T-helper 1 cell (primary cell): ENCODE results near the gene UCHL1.

Experiments used
- DNase-seq, 5 donors: peaks; one replicate each; pipeline ENCODE4 v3.0.0-alpha.2; 2012 to 2020
- total RNA-seq, 4 donors: gene quantifications; one replicate each; lab custom pipeline; 2026; lab: John Stamatoyannopoulos, UW

UCHL1 gene
- total RNA-seq, result 0 reads per million in 4 donors

- DNase-seq, result no peak
Observed at GRCh38 chr4:41256740-41257256, at the start of gene UCHL1. Gene UCHL1 (plus strand): TSS chr4:41256928. CDS start chr4:41256977, 49 bp downstream.

- DNase-seq, result peak in 1 of 5 donors; percentile 33
Observed at GRCh38 chr4:41207291-41207831, 49.4 kb upstream of the UCHL1 start.

GRCh38 chr4:41209187-41209586 is 47.5 kb upstream of the UCHL1 start:
- DNase-seq, result no peak

- no peak for DNase-seq
Observed at GRCh38 chr4:41209901-41210300, 46.8 kb upstream of the UCHL1 start.

GRCh38 chr4:41211951-41212615 is 44.6 kb upstream of the UCHL1 start:
- DNase-seq, result no peak

- DNase-seq, result peak in 1 of 5 donors; percentile 21
Observed at GRCh38 chr4:41212616-41213203, 44.0 kb upstream of the UCHL1 start.

- no peak for DNase-seq
Observed at GRCh38 chr4:41213625-41214135, 43.0 kb upstream of the UCHL1 start.

- DNase-seq, result peak in 2 of 5 donors; percentile 6 to 55
Observed at GRCh38 chr4:41214136-41214824, 42.4 kb upstream of the UCHL1 start, which contains the start of gene APBB2. Gene APBB2 (minus strand): TSS chr4:41214542. CDS start chr4:41033254, 181,288 bp downstream.

- DNase-seq, result no peak
Observed at GRCh38 chr4:41214825-41215146, 41.9 kb upstream of the UCHL1 start.

- no peak for DNase-seq
Observed at GRCh38 chr4:41215155-41215554, 41.6 kb upstream of the UCHL1 start.

GRCh38 chr4:41215969-41216293 is 40.8 kb upstream of the UCHL1 start:
- DNase-seq, result no peak

GRCh38 chr4:41216294-41217019 is 40.3 kb upstream of the UCHL1 start:
- DNase-seq, result peak in 2 of 5 donors; percentile 5 to 80

GRCh38 chr4:41217020-41217333 is 39.8 kb upstream of the UCHL1 start:
- DNase-seq, result no peak

- no peak for DNase-seq
Observed at GRCh38 chr4:41217374-41217773, 39.4 kb upstream of the UCHL1 start.

- DNase-seq, result no peak
Observed at GRCh38 chr4:41218703-41219102, 38.0 kb upstream of the UCHL1 start.

GRCh38 chr4:41219421-41219950 is 37.2 kb upstream of the UCHL1 start:
- no peak for DNase-seq

- no peak for DNase-seq
Observed at GRCh38 chr4:41221850-41222645, 34.7 kb upstream of the UCHL1 start.

- no peak for DNase-seq
Observed at GRCh38 chr4:41227902-41228301, 28.8 kb upstream of the UCHL1 start.

GRCh38 chr4:41232406-41232805 is 24.3 kb upstream of the UCHL1 start:
- DNase-seq, result no peak

GRCh38 chr4:41232856-41233255 is 23.9 kb upstream of the UCHL1 start:
- DNase-seq, result no peak

- DNase-seq, result no peak
Observed at GRCh38 chr4:41236032-41236431, 20.7 kb upstream of the UCHL1 start.

GRCh38 chr4:41236508-41236907 is 20.2 kb upstream of the UCHL1 start:
- no peak for DNase-seq
